ENCODE measurements around the gene LAMA3. TPM values are rescaled to one million over a fixed set of nuclear protein-coding genes. Genes with fewer than 3 reads are reported as not detected.

Gene LAMA3
- total RNA-seq, result 3.5 TPM
- long read RNA-seq, partial matches to known transcripts, result 1 of 3 reads
- long read RNA-seq, other reads (novel, unspliced or antisense), result 2 of 3 reads

- peak within 1 kb of the TSS; percentile 70 for H3K27ac ChIP-seq (replicated peaks)
- no peaks in the 10 kb centered on the region for H3K9me3 ChIP-seq (replicated peaks)
- intact Hi-C loops (cut with micrococcal nuclease), result no loop called here
- H3K4me1 ChIP-seq, result peaks cover 41% of the 10 kb centered on the region
- peak; percentile 51 for TF ChIP-seq CTCF (IDR thresholded peaks at IDR 0.05; ENCODE audit: borderline replicate concordance)
- H3K36me3 ChIP-seq, result no peaks in the 10 kb centered on the region
- peak; percentile 69 for DNase-seq
- peaks cover 17% of the 10 kb centered on the region for H3K27me3 ChIP-seq (ENCODE audit: low read depth)
- H3K4me3 ChIP-seq, result peak within 1 kb of the TSS; percentile 78
Observed at GRCh38 chr18:23689031-23689615, at the start of gene LAMA3. Gene LAMA3 (plus strand): TSS chr18:23689453. CDS start chr18:23689684, 231 bp downstream.

- Histone ChIP-seq H3K27ac (replicated peaks) (no peak overlapping the region), H3K4me1 (no peaks in the 10 kb centered on the region), H3K27me3 (ENCODE audit: low read depth) (no peaks in the 10 kb centered on the region), H3K9me3 (replicated peaks) (peaks cover 8% of the 10 kb centered on the region), H3K36me3 (peaks cover 11% of the 10 kb centered on the region), H3K4me3 (no peak overlapping the region)
- TF ChIP-seq CTCF (IDR thresholded peaks at IDR 0.05; ENCODE audit: borderline replicate concordance), result peak; percentile 32
- intact Hi-C loops (cut with micrococcal nuclease), result no loop called here
- no peak for DNase-seq
Observed at GRCh38 chr18:23640052-23640451, 49.2 kb upstream of the LAMA3 start.

- intact Hi-C loops (cut with micrococcal nuclease), result no loop called here
- no peak for DNase-seq
- TF ChIP-seq CTCF (IDR thresholded peaks at IDR 0.05; ENCODE audit: borderline replicate concordance), result no peak
- Histone ChIP-seq H3K4me3 (no peak overlapping the region), H3K27me3 (ENCODE audit: low read depth) (no peaks in the 10 kb centered on the region), H3K27ac (replicated peaks) (no peak overlapping the region), H3K4me1 (no peaks in the 10 kb centered on the region), H3K9me3 (replicated peaks) (peaks cover 8% of the 10 kb centered on the region), H3K36me3 (peaks cover 9% of the 10 kb centered on the region)
Observed at GRCh38 chr18:23641143-23641720, 48.0 kb upstream of the LAMA3 start.

- no peak overlapping the region for H3K4me3 ChIP-seq
- no peak for DNase-seq
- no peak overlapping the region for H3K27ac ChIP-seq (replicated peaks)
- TF ChIP-seq CTCF (IDR thresholded peaks at IDR 0.05; ENCODE audit: borderline replicate concordance), result no peak
- H3K36me3 ChIP-seq, result peaks cover 9% of the 10 kb centered on the region
- H3K9me3 ChIP-seq (replicated peaks), result peaks cover 8% of the 10 kb centered on the region
- intact Hi-C loops (cut with micrococcal nuclease), result no loop called here
- H3K27me3 ChIP-seq (ENCODE audit: low read depth), result no peaks in the 10 kb centered on the region
- H3K4me1 ChIP-seq, result no peaks in the 10 kb centered on the region
Observed at GRCh38 chr18:23641937-23642666, 47.2 kb upstream of the LAMA3 start.

- Histone ChIP-seq H3K27me3 (ENCODE audit: low read depth) (no peaks in the 10 kb centered on the region), H3K4me1 (peaks cover 16% of the 10 kb centered on the region), H3K27ac (replicated peaks) (no peak overlapping the region), H3K36me3 (peaks cover 9% of the 10 kb centered on the region), H3K9me3 (replicated peaks) (peaks cover 8% of the 10 kb centered on the region), H3K4me3 (no peak overlapping the region)
- no peak for TF ChIP-seq CTCF (IDR thresholded peaks at IDR 0.05; ENCODE audit: borderline replicate concordance)
- DNase-seq, result no peak
- intact Hi-C loops (cut with micrococcal nuclease), result no loop called here
Observed at GRCh38 chr18:23643815-23644490, 45.3 kb upstream of the LAMA3 start.
